OCI-LY1 (cell line): ENCODE measurements around the gene SHISA3.

Experiments used
- H2AFZ ChIP-seq: fragments of 200-600 bp; sonication (generic), shearing (Covaris generic); 2 replicates; pipeline ENCODE4 v1.6.0; 2014; ENCODE audit warnings: antibody characterized with exemption, mild to moderate bottlenecking, low read length
- H3F3A ChIP-seq: fragments of 200-600 bp; sonication (generic), shearing (Covaris generic); 2 replicates; pipeline ENCODE4 v1.6.0; 2014; ENCODE audit warnings: mild to moderate bottlenecking, antibody characterized with exemption, low read length, moderate library complexity; ENCODE audit not compliant: insufficient read depth
- H3K27ac ChIP-seq: fragments of 200-600 bp; sonication (generic); 2 replicates; pipeline ENCODE4 v1.5.1; 2014; ENCODE audit warnings: low read length, mixed run types, mild to moderate bottlenecking, low read depth; ENCODE audit not compliant: poor library complexity, severe bottlenecking
- H3K27me3 ChIP-seq: fragments of 200-600 bp; sonication (generic); 2 replicates; pipeline ENCODE4 v1.6.0; 2014; ENCODE audit warnings: antibody characterized with exemption, mild to moderate bottlenecking, low read length, moderate library complexity; ENCODE audit not compliant: insufficient read depth
- H3K36me3 ChIP-seq: fragments of 200-600 bp; sonication (generic); 2 replicates; pipeline ENCODE4 v1.6.1; 2014; ENCODE audit warnings: mild to moderate bottlenecking, antibody characterized with exemption, low read length, moderate library complexity, mixed read lengths; ENCODE audit not compliant: insufficient read depth
- H3K4me1 ChIP-seq: fragments of 200-600 bp; sonication (generic); 2 replicates; pipeline ENCODE4 v1.5.1; 2014; ENCODE audit warnings: mild to moderate bottlenecking, low read length, moderate library complexity; ENCODE audit not compliant: insufficient read depth, severe bottlenecking
- H3K4me2 ChIP-seq: fragments of 200-600 bp; sonication (generic), shearing (Covaris generic); 2 replicates; pipeline ENCODE4 v1.6.1; 2014; ENCODE audit warnings: low read length
- H3K4me3 ChIP-seq: fragments of 200-600 bp; sonication (generic); 2 replicates; pipeline ENCODE4 v1.5.1; 2014; ENCODE audit warnings: low read length, low read depth, mild to moderate bottlenecking, mixed read lengths; ENCODE audit not compliant: poor library complexity, severe bottlenecking
- H3K79me2 ChIP-seq: fragments of 200-600 bp; shearing (Covaris generic); 2 replicates; pipeline ENCODE4 v1.6.1; 2016; ENCODE audit warnings: mixed run types, low read length, mixed read lengths; ENCODE audit not compliant: insufficient read depth
- H3K9ac ChIP-seq: fragments of 200-600 bp; sonication (generic), shearing (Covaris generic); 2 replicates; pipeline ENCODE4 v1.6.1; 2014; ENCODE audit warnings: mild to moderate bottlenecking, low read length, mixed read lengths
- H3K9me2 ChIP-seq: fragments of 200-600 bp; sonication (generic), shearing (Covaris generic); 2 replicates; pipeline ENCODE4 v1.6.1; 2014; ENCODE audit warnings: low read depth, mild to moderate bottlenecking, low read length, mixed read lengths
- H3K9me3 ChIP-seq: fragments of 200-600 bp; shearing (Covaris generic); 2 replicates; pipeline ENCODE4 v1.6.1; 2014; ENCODE audit warnings: low read length, mixed read lengths
- H4K20me1 ChIP-seq: fragments of 200-600 bp; sonication (generic), shearing (Covaris generic); 2 replicates; pipeline ENCODE4 v1.6.0; 2016; ENCODE audit warnings: mild to moderate bottlenecking, low read length; ENCODE audit not compliant: insufficient read depth
- CTCF ChIP-seq: fragments of 200-600 bp; sonication (generic), shearing (Covaris generic); IDR thresholded peaks from 2 replicates; pipeline ENCODE4 v1.5.1; 2017; ENCODE audit warnings: mild to moderate bottlenecking, antibody characterized with exemption, low read length, moderate library complexity, mixed read lengths
- EZH2 ChIP-seq: fragments of 200-600 bp; sonication (generic), shearing (Covaris generic); IDR thresholded peaks from 2 replicates; pipeline ENCODE4 v1.8.0; 2017; ENCODE audit warnings: borderline replicate concordance, mixed run types, mild to moderate bottlenecking, antibody characterized with exemption, low read length, moderate library complexity, mixed read lengths

The SHISA3 gene

GRCh38 chr4:42392436-42392835 is 4.9 kb upstream of the SHISA3 start:
- no peak overlapping the region for H3K4me2 ChIP-seq
- H3K79me2 ChIP-seq, result no peaks in the 10 kb centered on the region
- H3F3A ChIP-seq, result no peaks in the 10 kb centered on the region
- TF ChIP-seq CTCF (no peak), EZH2 (no peak)
- H3K36me3 ChIP-seq, result no peaks in the 10 kb centered on the region
- no peaks in the 10 kb centered on the region for H3K9me2 ChIP-seq
- no peaks in the 10 kb centered on the region for H4K20me1 ChIP-seq
- H3K27ac ChIP-seq, result no peak overlapping the region
- no peaks in the 10 kb centered on the region for H3K27me3 ChIP-seq
- no peak overlapping the region for H2AFZ ChIP-seq
- no peak overlapping the region for H3K4me3 ChIP-seq
- no peaks in the 10 kb centered on the region for H3K9me3 ChIP-seq
- H3K4me1 ChIP-seq, result peaks cover 26% of the 10 kb centered on the region
- H3K9ac ChIP-seq, result no peak overlapping the region

GRCh38 chr4:42395595-42395994 is 1.7 kb upstream of the SHISA3 start:
- Histone ChIP-seq H4K20me1 (no peaks in the 10 kb centered on the region), H3K4me3 (no peak overlapping the region), H3K9me3 (no peaks in the 10 kb centered on the region), H3K36me3 (no peaks in the 10 kb centered on the region), H3K27me3 (peaks cover 9% of the 10 kb centered on the region; the same call in 1 of the 2 replicates), H3K27ac (no peak overlapping the region), H3F3A (no peaks in the 10 kb centered on the region), H3K4me2 (no peak overlapping the region), H3K79me2 (no peaks in the 10 kb centered on the region), H3K9me2 (no peaks in the 10 kb centered on the region), H3K4me1 (peaks cover 38% of the 10 kb centered on the region), H3K9ac (no peak overlapping the region), H2AFZ (no peak overlapping the region)
- no peak for TF ChIP-seq CTCF
- no peak for TF ChIP-seq EZH2

- Histone ChIP-seq H3K9me3 (no peaks in the 10 kb centered on the region), H3K36me3 (no peaks in the 10 kb centered on the region), H2AFZ (no peak overlapping the region), H3K4me1 (peaks cover 30% of the 10 kb centered on the region), H3K79me2 (no peaks in the 10 kb centered on the region), H3K9ac (no peak overlapping the region), H3K27ac (no peak overlapping the region), H3F3A (no peaks in the 10 kb centered on the region), H3K4me3 (peak overlapping the region; percentile 54), H3K27me3 (peaks cover 9% of the 10 kb centered on the region; the same call in 1 of the 2 replicates), H3K9me2 (no peaks in the 10 kb centered on the region), H4K20me1 (no peaks in the 10 kb centered on the region), H3K4me2 (peak overlapping the region; percentile 82; the same call in 1 of the 2 replicates)
- TF ChIP-seq EZH2 (no peak), CTCF (no peak)
These were observed 932 bp upstream of the SHISA3 start for GRCh38 chr4:42396361-42396751.
